GM12878 (cell line): ENCODE measurements around the gene CIAO1.

Experiments used
- BRCA1 ChIP-seq: IDR thresholded peaks from 2 replicates; pipeline ENCODE4 v1.6.1; 2011; ENCODE audit warnings: low read depth, low read length, improper control_type of control experiment
- EZH2 ChIP-seq: IDR thresholded peaks from 2 replicates; pipeline ENCODE4 v1.6.1; 2012; ENCODE audit warnings: low read depth, mild to moderate bottlenecking, control low read depth, inconsistent platforms, low read length, borderline replicate concordance; ENCODE audit not compliant: control insufficient read depth
- FOS ChIP-seq: IDR thresholded peaks from 3 replicates; pipeline ENCODE4 v1.6.1; 2011; ENCODE audit warnings: borderline replicate concordance; ENCODE audit not compliant: insufficient read length; ENCODE audit errors: extremely low read depth
- MTA2 ChIP-seq: fragments of 450-650 bp; IDR thresholded peaks from 2 replicates; pipeline ENCODE4 v1.6.1; 2016; ENCODE audit warnings: low read depth, mild to moderate bottlenecking, moderate library complexity
- MYC ChIP-seq: IDR thresholded peaks from 2 replicates; pipeline ENCODE4 v1.6.1; 2011; ENCODE audit warnings: mild to moderate bottlenecking, low read length, moderate library complexity, inconsistent platforms; ENCODE audit not compliant: insufficient read depth, insufficient replicate concordance, insufficient read length, severe bottlenecking
- POLR2A ChIP-seq: IDR thresholded peaks from 2 replicates; pipeline ENCODE4 v1.6.1; 2011; ENCODE audit warnings: low read depth, mild to moderate bottlenecking, low read length
- ZNF24 ChIP-seq: fragments of 450-650 bp; IDR thresholded peaks from 2 replicates; pipeline ENCODE4 v1.6.1; 2017; ENCODE audit warnings: antibody characterized with exemption, mild to moderate bottlenecking

DNA sequence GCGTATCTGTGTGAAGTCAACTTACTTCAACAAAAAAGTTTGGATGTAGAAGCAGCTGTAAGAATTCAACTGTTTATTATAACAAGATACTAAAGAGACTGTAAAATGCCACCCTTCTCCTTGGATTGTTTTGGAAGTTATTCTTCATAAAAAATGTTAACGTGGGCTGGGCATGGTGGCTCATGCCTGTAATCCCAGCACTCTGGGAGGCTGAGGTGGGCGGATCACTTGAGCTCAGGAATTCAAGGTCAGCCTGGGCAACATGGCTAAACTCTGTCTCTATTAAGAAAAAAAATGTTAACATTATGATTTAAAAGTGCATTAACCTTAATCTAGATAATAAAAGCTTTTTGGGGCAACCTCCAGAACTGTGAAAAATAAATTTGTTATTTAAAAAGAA lies 7.7 kb downstream of the CIAO1 start:
- TF ChIP-seq ZNF24 (no peak), MYC (no peak), EZH2 (no peak), FOS (no peak), BRCA1 (no peak), MTA2 (no peak), POLR2A (no peak)
